HG03520 (cell line): ENCODE results near the gene ARID4B.
"Not testable (repeated sequence)": the region's sequence is repeated elsewhere in the genome, so short reads cannot be mapped to it uniquely, and the experiment has no call there.

Experiments
- ATAC-seq: cut with Tn5 transposase; IDR thresholded peaks from one replicate; pipeline ENCODE4 v1.9.1; 2021; ENCODE audit warnings: mild to moderate bottlenecking, moderate library complexity; ENCODE audit not compliant: unreplicated experiment

ARID4B gene

DNA sequence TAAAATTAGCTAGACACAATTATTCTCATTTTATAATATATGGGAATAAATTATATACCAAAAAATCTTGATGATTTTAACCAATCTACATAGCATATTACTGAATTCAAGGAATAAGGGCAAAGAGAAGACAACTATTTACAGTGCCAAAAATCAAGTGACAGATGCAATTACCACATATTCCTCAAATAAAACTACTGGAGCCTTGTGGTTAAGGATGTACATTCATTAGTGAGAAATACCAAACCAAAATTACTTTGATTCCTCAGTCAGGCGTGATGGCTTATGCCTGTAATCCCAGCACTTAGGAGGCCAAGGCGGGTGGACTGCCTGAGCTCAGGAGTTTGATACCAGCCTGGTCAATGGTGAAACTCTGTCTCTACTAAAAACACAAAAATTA is 98.1 kb downstream of the ARID4B start:
- ATAC-seq = no peak

DNA sequence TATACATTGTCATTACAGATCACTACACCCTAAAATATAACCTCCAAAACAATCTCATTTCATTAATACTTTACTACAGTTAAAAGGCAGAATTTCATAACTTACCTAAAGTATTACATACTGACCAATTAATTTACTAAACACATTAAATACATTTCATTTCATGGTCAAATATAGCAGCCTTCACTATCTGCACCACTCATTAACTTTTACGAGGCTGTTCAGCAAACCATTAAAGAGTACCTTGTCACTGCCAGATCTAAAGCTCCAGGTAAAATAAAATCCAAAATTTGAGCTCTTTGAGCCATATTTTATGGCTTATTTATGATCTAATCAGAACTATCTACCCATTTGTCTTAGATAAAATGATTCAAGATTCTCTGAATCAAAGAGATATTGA is 100.6 kb downstream of the ARID4B start:
- ATAC-seq = no peak

DNA sequence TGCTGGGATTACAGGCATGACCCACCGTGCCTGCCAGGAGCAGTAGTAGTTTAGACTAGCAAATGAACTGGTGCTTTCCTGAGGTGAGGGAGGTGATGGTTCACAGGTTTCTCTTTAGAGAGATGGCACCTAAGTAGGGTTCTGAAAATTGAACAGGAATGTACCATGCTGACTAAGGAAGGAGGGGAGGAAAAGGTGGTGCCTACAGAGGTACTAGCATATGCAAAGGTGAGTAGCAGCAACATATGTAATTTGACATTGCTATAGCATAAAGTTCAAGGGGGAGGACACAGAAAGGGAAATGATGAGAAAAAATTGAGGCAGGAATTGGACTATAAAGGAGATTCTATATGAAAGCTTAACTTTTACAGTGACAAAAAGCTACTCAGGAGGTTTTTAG is 101.0 kb downstream of the ARID4B start:
- no peak for ATAC-seq

DNA sequence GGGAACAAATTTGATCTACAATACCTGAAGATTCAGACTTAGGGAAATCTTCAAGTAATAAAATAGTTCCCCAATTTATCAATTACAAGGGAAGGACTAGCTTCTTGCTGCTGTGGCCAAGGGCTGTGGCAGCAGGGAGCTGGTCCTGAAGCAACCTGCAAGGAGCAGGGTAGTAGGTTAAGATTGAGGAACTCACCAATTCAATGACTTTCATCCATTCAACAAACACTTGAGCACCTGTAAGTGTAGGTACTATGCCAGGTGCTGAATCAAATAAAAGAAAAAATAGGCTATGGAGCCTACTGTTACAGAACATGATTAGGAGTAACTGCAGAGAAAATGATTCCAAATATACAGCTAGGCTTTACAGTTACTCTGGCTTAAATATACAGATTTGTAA is 102.7 kb downstream of the ARID4B start:
- ATAC-seq = no peak

DNA sequence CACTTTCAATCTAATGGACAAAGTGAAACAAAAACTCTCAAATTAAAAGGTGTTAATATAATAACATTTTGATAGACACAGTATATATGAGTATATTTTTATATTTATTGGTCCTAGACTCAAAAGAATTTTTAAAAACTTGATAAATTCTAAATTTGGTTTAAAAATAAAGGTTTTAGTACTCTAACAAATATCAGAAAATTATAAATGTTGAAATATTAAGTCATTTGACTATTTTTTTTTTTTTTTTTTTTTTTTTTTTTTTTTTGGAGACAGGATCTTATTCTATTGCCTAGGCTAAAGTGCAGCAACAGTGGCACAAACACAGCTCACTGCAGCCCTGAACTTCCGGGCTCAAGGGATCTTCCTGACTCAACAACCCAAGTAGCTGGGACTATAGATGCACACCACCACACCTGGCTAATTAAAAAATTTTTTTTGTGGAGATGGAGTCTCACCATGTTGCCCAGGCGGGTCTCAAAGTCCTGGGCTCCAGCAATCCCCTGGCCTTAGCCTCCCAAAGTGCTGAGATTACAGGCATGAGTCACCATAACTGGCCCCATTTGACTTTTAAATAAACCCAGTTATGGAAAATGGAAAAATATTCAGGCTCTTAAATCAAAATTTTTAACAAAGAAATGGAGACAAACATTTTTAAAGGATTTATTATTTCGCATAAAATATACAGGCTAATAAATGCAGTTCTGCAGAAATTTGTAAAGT is 106.2 kb downstream of the ARID4B start:
- no peak for ATAC-seq

DNA sequence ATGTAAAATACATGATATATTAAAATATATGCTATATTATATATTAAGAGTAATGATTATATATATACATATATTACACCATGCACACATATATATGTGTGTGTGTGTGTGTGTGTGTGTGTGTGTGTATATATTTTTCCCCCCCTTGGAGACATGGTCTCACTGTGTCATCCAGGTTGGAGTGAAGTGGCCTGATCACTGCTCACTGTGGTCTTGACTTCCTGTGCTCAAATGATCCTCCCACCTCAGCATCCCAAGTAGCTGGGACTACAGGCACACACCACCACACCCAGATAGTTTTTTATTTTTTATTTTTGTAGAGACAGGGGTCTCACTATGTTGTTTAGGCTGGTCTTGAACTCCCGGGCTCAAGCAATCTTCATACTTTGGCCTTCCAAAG is 112.5 kb downstream of the ARID4B start:
- ATAC-seq = no peak

DNA sequence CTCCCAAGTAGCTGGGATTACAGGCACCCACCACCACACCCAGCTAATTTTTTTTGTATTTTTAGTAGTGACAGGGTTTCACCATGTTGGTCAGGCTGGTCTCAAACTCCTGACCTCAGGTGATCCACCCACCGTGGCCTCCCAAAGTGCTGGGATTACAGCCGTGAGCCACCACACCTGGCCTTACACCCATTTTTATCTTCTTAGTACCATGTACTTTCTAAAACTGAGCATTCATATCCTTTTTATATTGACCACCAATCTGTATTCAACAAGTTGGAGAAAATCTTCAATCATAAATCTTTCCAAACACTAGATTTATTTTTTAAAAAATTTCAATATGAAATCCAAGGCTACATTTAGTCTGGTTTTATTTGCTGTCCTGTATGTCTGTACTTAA is 113.0 kb downstream of the ARID4B start:
- not testable (repeated sequence) for ATAC-seq

DNA sequence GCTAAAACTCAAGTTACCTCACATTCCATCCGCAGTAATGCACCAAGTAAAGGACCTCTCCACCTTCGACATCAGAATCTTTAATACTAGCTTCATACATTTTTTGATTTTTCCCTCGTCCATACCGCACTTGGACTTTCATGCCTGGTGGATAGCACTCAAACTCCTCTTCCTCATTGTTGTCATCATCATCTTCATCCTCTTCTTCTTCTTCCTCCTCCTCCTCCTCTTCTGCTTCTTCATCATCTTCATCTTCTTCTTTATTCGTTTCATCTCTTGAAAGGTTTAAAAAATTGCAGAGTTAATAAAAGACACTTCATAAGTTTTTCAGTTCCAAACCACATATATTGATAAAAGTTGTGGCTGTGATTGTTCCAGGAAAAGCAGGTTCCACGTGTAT is 114.2 kb downstream of the ARID4B start:
- ATAC-seq = no peak

DNA sequence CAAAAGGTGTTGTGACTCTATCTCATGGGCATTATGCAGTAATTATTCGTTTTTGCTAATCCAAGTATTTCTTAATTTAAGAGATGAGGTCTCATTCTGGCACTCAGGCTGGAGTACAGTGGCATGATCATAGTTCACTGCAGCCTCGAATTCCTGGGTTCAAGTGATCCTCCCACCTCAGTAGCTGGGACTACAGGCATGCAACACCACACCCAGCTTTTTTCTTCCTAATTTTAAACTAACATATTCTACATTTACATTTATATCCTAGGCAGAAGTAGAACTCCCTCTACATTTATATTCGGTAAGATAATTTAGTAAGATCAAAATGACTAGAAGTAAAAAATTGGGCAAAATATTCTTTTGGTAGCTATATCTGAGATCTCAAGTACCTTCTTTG is 116.5 kb downstream of the ARID4B start:
- ATAC-seq = no peak

DNA sequence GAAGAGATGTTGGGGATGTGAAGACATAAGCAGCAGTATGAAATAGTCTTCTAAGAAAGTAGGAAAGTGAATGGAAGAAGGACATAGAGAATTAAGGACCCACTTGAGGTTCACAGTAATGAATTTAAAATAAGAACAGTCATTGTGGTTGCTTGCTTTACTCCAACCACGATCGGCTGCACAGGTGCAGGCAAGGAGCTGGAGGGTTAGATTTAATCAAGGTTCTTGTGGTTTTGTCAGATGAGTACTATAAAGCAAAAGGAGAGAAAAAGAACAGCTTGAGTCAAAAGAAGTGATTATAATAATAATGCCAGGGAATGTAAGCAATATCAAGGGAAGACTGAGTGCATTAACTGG is 120.8 kb downstream of the ARID4B start:
- no peak for ATAC-seq

DNA sequence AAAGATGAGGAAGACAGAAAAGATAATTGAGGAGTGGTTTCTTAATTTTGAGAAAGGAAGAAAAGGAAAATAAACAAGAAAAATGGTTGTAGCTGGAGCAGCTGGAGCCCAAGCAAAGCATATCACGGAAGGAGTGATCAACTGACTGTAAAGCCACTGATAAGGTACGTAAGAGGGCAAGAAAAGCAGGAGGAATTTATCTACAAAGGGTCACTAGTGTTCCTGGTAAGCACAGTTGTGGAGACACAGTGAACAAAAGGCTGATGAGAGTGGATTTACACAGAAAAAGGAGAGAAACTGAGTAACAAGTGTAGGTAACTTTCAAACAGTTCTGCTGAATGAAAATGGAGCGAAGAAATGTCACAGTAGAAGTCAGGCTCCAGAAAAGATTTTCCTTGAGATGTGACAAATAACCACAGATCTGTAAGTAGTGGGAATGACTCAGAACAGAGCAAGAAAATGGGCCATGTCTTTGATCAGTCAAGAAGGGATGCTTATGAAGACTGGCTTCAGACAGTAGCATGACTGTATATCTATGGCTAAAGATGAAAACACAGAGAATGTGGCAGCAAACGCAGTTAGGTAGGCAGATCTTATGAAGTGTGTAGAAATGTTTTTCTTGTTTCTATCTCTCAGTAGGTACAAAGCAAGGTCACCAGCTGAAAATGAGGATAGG is 121.3 kb downstream of the ARID4B start:
- no peak for ATAC-seq

DNA sequence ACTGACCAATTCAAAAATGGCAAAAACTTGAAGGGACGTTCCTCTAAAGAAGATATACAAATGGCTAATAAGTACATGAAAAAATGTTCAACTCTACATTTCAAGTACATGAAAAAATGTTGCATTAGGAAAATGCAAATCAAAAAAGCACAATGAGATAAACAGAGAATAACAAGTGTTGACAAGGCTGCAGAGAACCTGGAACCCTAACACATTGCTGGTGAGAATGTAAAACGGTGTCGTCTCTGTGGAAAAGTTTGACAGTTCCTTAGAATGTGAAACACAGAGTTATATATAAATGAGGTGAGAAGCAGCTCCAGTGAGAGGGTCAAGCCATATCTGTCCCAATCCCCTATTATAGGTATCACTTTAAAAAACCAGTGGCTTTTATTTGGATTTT is 122.3 kb downstream of the ARID4B start:
- no peak for ATAC-seq

DNA sequence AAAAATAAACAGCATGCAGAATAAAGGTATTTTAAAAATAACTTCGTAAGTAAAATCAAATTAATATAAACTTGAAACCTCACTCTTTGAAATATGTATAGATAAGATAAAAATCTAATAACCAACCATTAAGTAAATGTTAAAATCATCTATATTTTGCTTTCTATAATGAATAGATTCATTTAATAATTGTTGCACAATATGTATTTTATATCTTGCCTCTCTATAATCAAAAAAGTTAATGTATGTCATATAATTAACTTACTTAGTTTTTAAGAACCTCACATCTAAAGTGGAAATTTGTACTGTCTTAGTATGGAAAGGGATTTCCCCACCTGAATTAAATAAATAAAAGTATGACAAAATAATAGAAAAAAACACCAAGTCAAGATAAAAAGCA is 124.6 kb downstream of the ARID4B start:
- no peak for ATAC-seq

DNA sequence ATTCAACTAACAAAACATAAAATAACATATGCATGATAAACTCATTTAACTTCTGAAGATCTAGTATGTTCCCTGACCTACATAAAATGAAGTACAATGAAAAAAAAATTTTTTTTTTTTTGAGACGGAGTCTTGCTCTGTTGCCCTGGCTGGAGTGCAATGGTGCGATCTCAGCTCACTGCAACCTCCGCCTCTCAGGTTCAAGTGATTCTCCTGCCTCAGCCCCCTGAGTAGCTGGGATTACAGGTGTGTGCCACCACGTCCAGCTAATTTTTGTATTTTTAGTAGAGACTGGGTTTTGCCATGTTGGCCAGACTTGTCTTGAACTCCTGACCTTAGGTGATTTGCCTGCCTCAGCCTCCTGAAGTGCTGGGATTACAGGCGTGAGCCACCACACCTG is 125.5 kb downstream of the ARID4B start:
- ATAC-seq = not testable (repeated sequence)

DNA sequence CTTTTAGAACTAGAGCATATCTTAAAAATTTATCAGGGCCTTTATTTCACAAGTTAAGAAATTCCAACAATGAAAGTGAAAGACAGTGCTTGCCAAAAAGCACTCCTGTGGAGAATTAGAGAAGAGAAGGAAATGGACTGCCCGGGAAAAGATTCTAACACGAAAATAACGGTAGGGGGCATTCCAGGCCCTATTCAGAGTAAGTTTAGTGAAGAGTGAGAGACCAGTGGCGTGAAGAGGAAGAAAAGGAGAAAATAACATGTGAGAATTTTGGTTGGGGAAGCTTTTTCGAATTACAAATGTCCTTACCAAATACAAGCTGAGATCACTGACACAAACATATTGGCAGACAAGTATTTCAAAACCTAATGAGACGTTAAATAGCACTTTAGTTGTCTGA is 128.5 kb downstream of the ARID4B start:
- no peak for ATAC-seq

DNA sequence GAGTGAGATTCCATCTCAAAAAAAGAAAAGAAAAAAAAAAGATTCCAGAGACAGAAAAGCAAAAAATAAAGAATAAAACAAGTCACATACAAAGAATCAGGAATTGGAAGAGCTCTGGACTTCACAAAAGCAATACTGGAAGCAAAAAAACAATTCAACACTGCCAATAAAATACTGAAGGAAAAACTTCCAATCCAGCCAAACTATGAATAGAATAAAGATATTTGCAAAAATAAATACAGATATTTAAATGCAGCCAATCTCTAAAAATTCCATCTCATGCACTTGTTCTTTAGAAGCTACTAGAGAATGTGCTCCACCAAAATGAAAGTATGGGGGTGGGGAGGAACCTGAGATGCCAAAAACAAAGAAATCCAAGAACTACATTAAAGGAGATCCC is 137.5 kb downstream of the ARID4B start:
- no peak for ATAC-seq

DNA sequence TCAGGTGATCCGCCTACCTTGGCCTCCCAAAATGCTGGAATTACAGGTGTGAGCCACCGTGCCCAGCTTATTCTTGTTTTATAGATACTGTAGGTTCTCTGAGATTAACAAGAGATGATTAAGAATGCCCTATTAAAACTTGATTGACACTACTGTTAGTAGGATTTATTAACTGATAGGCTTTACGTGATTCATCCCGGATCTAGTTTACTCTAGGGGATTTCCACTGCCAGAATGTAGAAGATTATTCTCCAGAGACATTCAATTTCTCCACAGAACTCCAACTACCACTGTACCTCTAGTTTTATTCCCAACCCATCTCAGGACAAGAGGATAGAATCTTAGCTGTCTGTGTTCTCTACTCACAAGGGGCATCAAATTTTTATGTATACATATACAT is 140.7 kb downstream of the ARID4B start:
- ATAC-seq = no peak

DNA sequence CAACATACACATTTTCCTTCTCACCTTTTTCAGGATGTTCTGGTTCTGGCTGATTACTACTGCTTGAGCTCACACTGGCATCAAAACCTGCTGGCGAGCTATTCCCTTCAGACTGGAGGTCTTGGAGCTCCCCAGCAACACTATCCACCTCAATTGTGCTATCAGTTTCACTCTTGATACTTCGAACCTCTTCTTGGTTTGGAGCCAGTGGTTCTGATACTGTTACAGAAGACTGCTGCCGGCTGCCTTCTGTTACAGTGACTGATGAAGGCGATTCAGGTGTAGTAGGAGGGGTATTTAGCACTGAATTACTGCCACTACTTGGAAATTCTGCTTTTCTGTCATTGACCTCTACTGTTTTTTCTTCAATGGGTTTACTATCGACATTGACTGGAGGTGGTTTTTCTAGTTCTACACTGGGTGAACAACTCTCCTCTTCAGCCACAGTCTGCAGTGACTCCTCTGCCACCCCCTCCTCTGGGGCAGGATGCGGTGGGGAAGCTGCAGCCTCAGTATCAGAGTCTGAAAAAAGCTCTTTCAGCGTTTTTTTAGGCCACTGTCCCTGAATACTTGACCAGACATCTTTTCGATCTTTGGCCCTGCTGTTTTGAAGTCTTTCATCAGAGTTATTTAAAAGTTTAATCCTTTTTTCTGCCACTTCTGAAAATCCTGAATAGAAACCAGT is 146.3 kb downstream of the ARID4B start:
- ATAC-seq = no peak

DNA sequence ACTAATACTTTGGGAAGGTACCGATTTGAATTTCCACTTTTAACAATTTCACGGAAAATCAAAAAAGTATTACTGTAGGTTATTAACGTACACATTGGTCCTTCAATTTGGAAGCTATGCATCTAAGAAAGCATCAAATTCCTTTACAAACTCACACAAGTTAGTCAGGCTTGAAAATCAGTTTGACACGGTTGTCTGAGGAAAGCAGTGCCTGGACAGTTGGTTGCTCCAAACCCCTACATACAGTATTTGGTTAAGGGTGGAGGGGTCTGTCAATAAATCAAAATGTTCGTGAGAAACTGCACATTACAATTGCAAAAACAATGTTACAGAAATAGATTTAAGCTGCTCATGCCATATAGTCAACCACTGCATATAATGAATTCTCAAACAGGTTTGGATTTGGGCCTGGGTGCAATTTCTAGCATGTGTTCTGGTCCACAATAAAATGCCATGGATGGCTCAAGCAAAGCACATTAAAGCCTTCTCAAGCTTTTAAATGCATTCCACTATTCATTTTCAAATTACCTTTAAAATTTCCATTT is 147.0 kb downstream of the ARID4B start:
- ATAC-seq = no peak

DNA sequence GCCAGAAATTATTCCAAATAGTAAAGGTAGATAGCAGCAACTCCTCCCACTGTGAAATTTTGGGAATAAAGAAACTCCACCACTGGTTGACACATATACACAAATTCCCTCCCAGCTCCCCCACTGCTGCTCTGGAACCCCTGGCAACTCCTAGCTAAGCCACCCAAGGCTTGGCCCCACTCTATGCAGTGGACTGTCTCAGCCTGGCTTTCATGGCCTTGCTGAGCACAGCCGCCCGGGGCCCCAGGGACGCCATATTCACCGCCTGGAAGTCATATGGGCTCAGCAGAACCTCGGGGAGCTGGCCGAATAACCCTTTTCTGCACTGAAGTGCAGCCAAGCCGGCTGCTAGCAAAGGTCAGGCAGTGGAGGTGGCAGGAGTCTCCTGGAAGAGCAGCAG is 151.5 kb downstream of the ARID4B start:
- ATAC-seq = no peak

DNA sequence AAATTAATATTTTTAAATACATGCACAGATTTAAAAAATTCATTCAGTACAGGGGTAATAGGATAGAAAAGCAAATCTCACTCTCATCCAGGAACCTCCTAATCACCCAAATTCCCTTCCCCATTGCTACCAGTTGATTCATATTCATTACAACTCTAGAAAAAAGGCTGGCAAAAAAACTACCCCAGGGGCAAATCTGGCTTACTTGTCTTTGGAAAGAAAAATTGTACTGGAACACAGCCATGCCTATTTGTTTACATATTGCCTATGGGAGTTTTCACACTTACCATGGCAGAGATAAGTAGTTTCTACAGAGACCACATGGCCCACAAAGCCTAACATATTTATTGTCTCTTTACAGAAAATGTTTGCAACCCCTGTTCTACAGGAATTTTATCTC is 158.0 kb downstream of the ARID4B start:
- no peak for ATAC-seq

DNA sequence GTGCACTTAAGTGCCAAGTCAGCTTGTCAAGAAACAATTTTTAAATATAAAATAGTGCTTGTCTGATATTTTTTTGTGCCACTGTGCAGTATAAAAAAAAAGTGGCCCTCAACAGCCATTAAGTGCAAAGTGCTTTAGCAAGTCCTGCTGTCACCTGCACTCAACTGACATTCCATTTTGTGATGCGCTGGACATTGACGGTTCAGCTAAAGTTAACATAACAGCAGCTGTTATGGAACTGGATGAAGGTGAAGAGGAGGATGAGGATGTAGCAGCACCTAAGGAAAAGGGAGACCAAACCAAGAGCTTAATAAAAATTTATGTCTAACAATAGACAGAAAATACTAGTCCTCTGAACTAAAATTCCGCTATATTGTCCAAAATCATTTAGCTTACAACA is 159.6 kb downstream of the ARID4B start:
- ATAC-seq = no peak
